OCI-LY7 (cell line): ENCODE data around the gene FAM171A2. TPM values are rescaled to one million over a fixed set of nuclear protein-coding genes. Genes with fewer than 3 reads are reported as not detected.
A peak's percentile ranks its signal among the peaks of the same experiment; 100 is the strongest.
"Not testable (repeated sequence)": the region's sequence is repeated elsewhere in the genome, so short reads cannot be mapped to it uniquely, and the experiment has no call there.

Experiments used
- BruUV-seq: library from RNA; stranded (reverse); fragments of 400-500 nt; replicated peaks from 2 replicates; lab custom pipeline; 2021; lab: Mats Ljungman, UMichigan
- CTCF ChIA-PET: fragments of 300-600 bp; sonication (Branson Sonifier 250); formaldehyde crosslinking; loops from one replicate; lab custom pipeline; 2022; ENCODE audit warnings: antibody characterized with exemption; ENCODE audit not compliant: unreplicated experiment; lab: Charles Lee
- POLR2A ChIA-PET: fragments of 300-600 bp; sonication (Branson Sonifier 250); formaldehyde crosslinking; loops from one replicate; lab custom pipeline; 2022; ENCODE audit warnings: antibody characterized with exemption; lab: Charles Lee
- DNase-seq: peaks from one replicate; pipeline ENCODE4 v3.0.0-alpha.2; 2015; ENCODE audit warnings: low spot score
- H2AFZ ChIP-seq: fragments of 200-600 bp; sonication (generic), shearing (Covaris generic); 2 replicates; pipeline ENCODE4 v1.6.1; 2014; ENCODE audit warnings: mild to moderate bottlenecking, antibody characterized with exemption, low read length, moderate library complexity
- H3K27ac ChIP-seq: fragments of 200-600 bp; sonication (generic); 2 replicates; pipeline ENCODE4 v1.5.1; 2014; ENCODE audit warnings: mixed run types, low read depth, mild to moderate bottlenecking, moderate library complexity, low read length, inconsistent platforms; ENCODE audit not compliant: poor library complexity, severe bottlenecking
- H3K36me3 ChIP-seq: fragments of 200-600 bp; sonication (generic); 2 replicates; pipeline ENCODE4 v1.6.1; 2014; ENCODE audit warnings: mild to moderate bottlenecking, antibody characterized with exemption, low read length, moderate library complexity, mixed read lengths; ENCODE audit not compliant: insufficient read depth
- H3K4me1 ChIP-seq: fragments of 200-600 bp; sonication (generic); 2 replicates; pipeline ENCODE4 v1.5.1; 2014; ENCODE audit warnings: mild to moderate bottlenecking, low read length; ENCODE audit not compliant: insufficient read depth, poor library complexity, severe bottlenecking
- H3K4me2 ChIP-seq: fragments of 200-600 bp; sonication (generic); 2 replicates; pipeline ENCODE4 v1.6.1; 2014; ENCODE audit warnings: mild to moderate bottlenecking, low read length
- H3K4me3 ChIP-seq: fragments of 200-600 bp; sonication (generic); 2 replicates; pipeline ENCODE4 v1.5.1; 2014; ENCODE audit warnings: mild to moderate bottlenecking, low read depth, low read length; ENCODE audit not compliant: poor library complexity, severe bottlenecking
- H3K79me2 ChIP-seq: fragments of 200-600 bp; sonication (generic); 2 replicates; pipeline ENCODE4 v1.6.1; 2016; ENCODE audit warnings: low read depth, mild to moderate bottlenecking, low read length, moderate library complexity, mixed read lengths; ENCODE audit not compliant: insufficient read depth
- H3K9me2 ChIP-seq: fragments of 200-600 bp; sonication (generic); 2 replicates; pipeline ENCODE4 v1.6.1; 2016; ENCODE audit warnings: mild to moderate bottlenecking, low read length, mixed read lengths; ENCODE audit not compliant: insufficient read depth
- H3K9me3 ChIP-seq: fragments of 200-600 bp; sonication (generic); 2 replicates; pipeline ENCODE4 v1.6.1; 2014; ENCODE audit warnings: mild to moderate bottlenecking, mixed run types, low read length, mixed read lengths
- H4K20me1 ChIP-seq: fragments of 200-600 bp; sonication (generic); 2 replicates; pipeline ENCODE4 v1.6.1; 2014; ENCODE audit warnings: mild to moderate bottlenecking, antibody characterized with exemption, low read length, moderate library complexity, mixed read lengths; ENCODE audit not compliant: insufficient read depth
- CTCF ChIP-seq: fragments of 200-600 bp; sonication (generic); conservative IDR thresholded peaks from 2 replicates; pipeline ENCODE4 v1.5.1; 2014; ENCODE audit warnings: mild to moderate bottlenecking, antibody characterized with exemption, low read length, moderate library complexity, mixed read lengths
- EZH2phosphoT487 ChIP-seq: fragments of 200-600 bp; sonication (generic); IDR thresholded peaks from 2 replicates; pipeline ENCODE4 v1.6.1; 2018; ENCODE audit warnings: low read depth, borderline replicate concordance, mild to moderate bottlenecking, mixed run types, antibody characterized with exemption, low read length, moderate library complexity, mixed read lengths
- intact Hi-C: fragments of 100-400 bp; cut with micrococcal nuclease; formaldehyde crosslinking; loops from one replicate; pipeline ENCODE4 v1.10.0; 2022; ENCODE audit not compliant: unreplicated experiment
- total RNA-seq, 2 experiments: library from RNA; depleted of rRNA in 1 of 2; stranded (reverse); fragments of >200 nt in 1 of 2; shearing (Covaris generic) in 1 of 2; gene quantifications; 2 replicates each; pipeline ENCODE4 v1.2.3, GENCODE V29; 2014 to 2022

FAM171A2 gene
- total RNA-seq, 2 experiments from 2014 or later, result 3.4 to 4.6 TPM

- H3K79me2 ChIP-seq, result no peaks in the 10 kb centered on the region
- TF ChIP-seq CTCF (peak; percentile 96), EZH2phosphoT487 (no peak)
- no peaks in the 10 kb centered on the region for H3K9me3 ChIP-seq
- H3K4me1 ChIP-seq, result peaks cover 66% of the 10 kb centered on the region
- H3K36me3 ChIP-seq, result no peaks in the 10 kb centered on the region
- DNase-seq, result peak; percentile 90
- H4K20me1 ChIP-seq, result no peaks in the 10 kb centered on the region
- H3K4me3 ChIP-seq, result peak overlapping the region; percentile 4
- ChIA-PET CTCF (interaction anchor here (0.9 to 1.5 kb wide), 2 partner anchors 16 to 121 kb away, joined by 3 to 4 read pairs; no protein-coding TSS in a partner anchor), POLR2A (interaction anchor here (0.5 kb wide), 1 partner anchor 190 kb away, joined by 6 read pairs; no protein-coding TSS in a partner anchor)
- intact Hi-C loops, result no loop called here
- BruUV-seq, result no TSS peak
- peak overlapping the region; percentile 83; the same call in 1 of the 2 replicates for H2AFZ ChIP-seq
- no peaks in the 10 kb centered on the region for H3K9me2 ChIP-seq
- peak overlapping the region; percentile 52 for H3K4me2 ChIP-seq
- peak overlapping the region; percentile 61 for H3K27ac ChIP-seq
These were observed 32.3 kb downstream of the FAM171A2 start for GRCh38 chr17:44331249-44331760.

- ChIA-PET POLR2A (interaction anchor here (0.8 to 1.3 kb wide), 3 partner anchors 114 to 131 kb away, joined by 3 to 4 read pairs (median 3); no protein-coding TSS in a partner anchor), CTCF (interaction anchor here (1.5 kb wide), 1 partner anchor 120 kb away, joined by 4 read pairs; no protein-coding TSS in a partner anchor)
- intact Hi-C loops, H3K4me2 ChIP-seq, H3K4me3 ChIP-seq, H2AFZ ChIP-seq, H3K9me3 ChIP-seq, DNase-seq, H3K79me2 ChIP-seq, BruUV-seq, H4K20me1 ChIP-seq, H3K9me2 ChIP-seq, H3K27ac ChIP-seq, H3K36me3 ChIP-seq: not testable (repeated sequence)
- peaks cover 58% of the 10 kb centered on the region for H3K4me1 ChIP-seq
These were observed 33.4 kb downstream of the FAM171A2 start for GRCh38 chr17:44330263-44330662.

GRCh38 chr17:44329516-44329915, 34.1 kb downstream of the FAM171A2 start:
- H4K20me1 ChIP-seq, H3K79me2 ChIP-seq, H3K9me3 ChIP-seq, DNase-seq, BruUV-seq, H2AFZ ChIP-seq, H3K36me3 ChIP-seq, CTCF ChIA-PET, H3K4me2 ChIP-seq, H3K9me2 ChIP-seq, H3K4me3 ChIP-seq: not testable (repeated sequence)
- H3K4me1 ChIP-seq, result peaks cover 51% of the 10 kb centered on the region
- intact Hi-C loops, result loop anchor here (5.0 to 10.0 kb wide), 3 partner anchors 187 to 255 kb away; partner anchors contain the start of genes G6PC3, HDAC5 and HROB
- POLR2A ChIA-PET, result interaction anchor here (0.8 to 1.3 kb wide), 3 partner anchors 113 to 132 kb away, joined by 3 to 4 read pairs (median 3); no protein-coding TSS in a partner anchor
- peak overlapping the region; percentile 90 for H3K27ac ChIP-seq
